Gastroesophageal sphincter (tissue), 3 donors: Measurements from ENCODE around the gene SATB1.

Experiments
- CTCF ChIP-seq, 4 experiments: fragments of 200-600 bp in 2 of 4; fragments of 450-650 bp in 2 of 4; sonication (generic) in 1 of 4; IDR thresholded peaks; one replicate each; pipeline ENCODE4 v1.5.1; 2017 to 2019; ENCODE audit warnings: antibody characterized with exemption in 4 of 4, mild to moderate bottlenecking in 2 of 4, moderate library complexity in 2 of 4
- POLR2A ChIP-seq, 2 donors: fragments of 450-650 bp; IDR thresholded peaks; one replicate each; pipeline ENCODE4 v1.6.1; 2017; ENCODE audit warnings: antibody characterized with exemption in 2 of 2, mild to moderate bottlenecking in 2 of 2, moderate library complexity in 1 of 2
- POLR2AphosphoS5 ChIP-seq: sonication (generic); formaldehyde crosslinking; IDR thresholded peaks from one replicate; pipeline ENCODE4 v1.6.1; 2017; ENCODE audit warnings: antibody characterized with exemption

- TF ChIP-seq CTCF (IDR thresholded peaks at IDR 0.05) (no peak), POLR2AphosphoS5 (no peak), POLR2A (IDR thresholded peaks at IDR 0.05) (no peak)
Observed at GRCh38 chr3:18454766-18455165, 29.6 kb upstream of the SATB1 start.
